Activated naive CD4-positive, alpha-beta T cell (primary cell): Measurements from ENCODE around the gene SERP1.

Experiments
- DNase-seq, 4 experiments: peaks; one replicate each; lab custom pipeline; 2025; lab: John Stamatoyannopoulos, UW

SERP1 gene

DNA sequence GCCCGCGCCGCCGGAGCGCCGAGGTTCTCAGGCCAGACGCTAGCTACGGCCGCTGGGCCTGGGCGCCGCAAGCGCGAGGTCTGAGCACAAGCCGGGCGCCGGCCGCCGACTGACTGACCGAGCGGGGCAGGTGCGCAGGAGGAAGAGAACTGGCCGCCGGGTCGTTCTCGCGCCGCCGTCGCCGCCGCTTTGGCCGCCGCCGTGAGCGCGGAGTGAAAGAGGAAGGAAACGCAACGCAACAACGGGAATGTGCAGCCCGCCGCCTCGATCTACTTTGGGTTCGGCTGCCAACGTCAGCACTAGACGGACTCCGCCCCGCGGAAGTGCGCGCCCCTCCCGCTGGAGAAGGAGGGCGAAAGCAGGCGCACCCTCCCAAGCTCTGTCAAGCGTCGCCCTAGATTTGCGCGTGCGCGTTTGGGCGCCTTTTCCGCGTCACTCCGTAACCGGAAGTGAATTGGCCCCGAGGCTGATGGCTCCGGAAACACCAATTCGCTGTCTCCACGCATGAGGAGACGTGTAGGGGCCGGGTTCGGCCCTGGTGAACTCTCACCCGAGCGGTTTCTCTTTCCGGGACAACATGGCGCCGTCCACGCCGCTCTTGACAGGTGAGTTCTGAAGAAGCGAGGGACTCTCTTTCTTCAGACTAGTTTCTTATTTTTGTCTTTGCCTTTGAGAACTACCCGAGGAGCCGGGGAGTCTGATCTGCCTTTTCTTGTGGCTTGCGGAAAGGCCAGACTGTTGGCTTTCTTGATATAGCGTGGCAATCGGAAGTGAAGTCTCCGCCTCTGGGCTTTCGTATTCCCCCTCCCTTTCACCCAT, at the start of gene SERP1, which contains the start of gene EIF2A:
SERP1 (minus strand) TSS at position 271 of the 819 bp plus-strand sequence. CDS start 361 bp downstream, outside the sequence.
EIF2A (plus strand) TSS at position 562 of the 819 bp plus-strand sequence; CDS start at position 578, 16 bp downstream.
- DNase-seq, result peak; percentile 97 to 99 (median 98)

DNA sequence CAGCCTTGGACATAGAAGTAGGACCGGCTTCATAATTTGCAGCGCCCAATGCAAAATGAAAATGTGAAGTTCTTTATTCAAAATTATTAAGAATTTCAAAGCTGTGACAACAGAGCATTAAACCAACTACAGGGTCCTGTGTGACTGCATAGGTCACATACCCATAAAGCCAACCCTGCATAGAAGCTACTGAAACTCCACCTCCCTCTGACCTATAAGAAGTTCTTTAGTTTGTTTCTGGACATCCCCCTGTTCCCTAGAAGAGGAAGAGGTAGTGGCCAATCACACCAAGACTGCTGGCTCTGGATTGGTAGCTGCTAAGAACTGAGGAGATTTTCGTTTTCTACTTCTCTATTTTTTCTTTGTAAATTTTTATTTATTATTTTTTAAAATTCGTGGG, 47.9 kb upstream of the SERP1 start:
- DNase-seq, result no peak

DNA sequence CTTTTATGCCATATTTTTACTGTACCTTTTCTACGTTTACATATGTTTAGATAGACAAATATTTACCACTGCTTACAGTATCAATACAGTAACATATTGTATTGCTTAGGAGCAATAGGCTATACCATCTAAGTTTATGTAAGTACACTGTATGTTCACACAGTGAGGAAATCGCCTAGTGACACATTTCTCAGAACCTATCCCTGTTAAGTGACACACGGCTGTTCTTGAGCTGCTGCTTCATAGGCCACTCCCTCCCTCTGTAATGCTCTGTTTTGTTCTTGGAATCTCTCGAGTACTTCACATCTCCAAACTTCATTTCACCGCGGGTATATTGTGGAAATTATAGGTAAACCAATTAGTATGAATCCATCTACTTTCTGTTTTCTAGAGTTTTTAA, 43.5 kb upstream of the SERP1 start:
- no peak for DNase-seq

DNA sequence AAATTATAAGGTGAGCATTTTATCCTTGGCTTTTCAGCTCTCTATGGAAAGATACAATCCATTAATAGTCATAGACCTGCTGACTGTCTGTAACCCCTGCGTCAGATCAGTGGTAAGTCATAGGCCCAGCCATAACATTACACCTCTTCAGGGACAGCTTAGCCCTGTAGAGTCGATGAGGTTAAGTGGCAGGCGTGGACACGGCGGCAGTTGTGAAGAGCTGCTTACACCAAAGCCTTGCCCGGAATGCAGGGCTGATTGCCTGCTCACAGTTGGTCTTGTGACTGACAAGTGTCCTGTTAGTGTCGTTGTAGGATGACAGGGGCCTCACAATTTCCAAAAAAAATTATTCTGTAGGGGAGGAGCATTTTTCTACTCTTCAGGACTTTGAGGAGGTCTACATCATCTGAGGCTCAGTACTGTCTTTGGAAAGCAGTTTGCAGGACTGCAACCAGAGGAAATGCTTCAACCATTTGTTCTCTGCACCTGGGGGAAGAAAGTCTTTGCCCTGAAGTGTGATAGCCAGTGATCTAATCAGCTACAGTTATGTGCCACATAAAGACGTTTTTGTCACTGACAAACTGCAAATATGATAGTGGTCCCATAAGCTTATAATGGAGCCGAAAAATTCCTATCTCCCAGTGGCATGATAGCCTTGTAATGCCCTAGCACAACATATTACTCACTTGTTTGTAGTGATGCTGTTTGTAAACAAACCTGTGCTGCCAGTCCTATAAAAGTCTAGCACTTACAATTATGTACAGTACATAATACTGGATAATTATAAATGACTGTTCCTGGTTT, 41.9 kb upstream of the SERP1 start:
- no peak for DNase-seq

DNA sequence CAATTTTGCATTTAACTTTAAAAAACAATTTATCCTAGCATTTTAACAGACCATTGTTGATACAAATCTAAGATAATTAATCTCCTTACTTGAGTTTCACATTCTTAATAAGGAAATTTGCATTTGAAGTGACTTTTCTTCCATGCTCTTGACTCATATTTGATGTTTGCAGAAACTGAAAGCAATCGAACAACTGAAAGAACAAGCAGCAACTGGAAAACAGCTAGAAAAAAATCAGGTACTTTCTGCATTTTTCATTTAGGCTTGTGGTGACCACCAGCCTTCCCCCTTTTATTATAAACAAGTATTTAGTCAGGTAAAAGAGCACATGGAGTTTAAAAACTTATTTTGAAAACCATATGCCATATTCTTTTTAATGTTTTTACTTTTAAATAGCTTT, 36.7 kb upstream of the SERP1 start:
- DNase-seq, result no peak

DNA sequence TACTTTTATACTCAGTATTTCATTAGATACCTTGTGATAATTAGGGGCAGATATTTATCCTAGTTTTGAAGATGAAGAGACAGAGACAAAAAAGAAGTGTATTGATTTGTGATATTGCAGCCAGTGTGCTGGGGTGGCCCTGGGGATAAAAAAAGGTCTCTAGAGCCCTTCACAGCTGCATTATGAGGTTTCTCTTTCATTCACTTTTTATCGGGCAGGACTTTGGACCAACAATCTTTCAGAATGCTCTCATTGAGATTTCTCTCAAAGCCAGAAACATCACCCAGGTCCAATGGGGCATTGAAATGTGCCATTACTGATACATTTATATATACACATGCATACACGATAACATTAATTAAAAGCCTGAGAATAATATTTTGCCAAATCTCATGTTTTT, 36.3 kb upstream of the SERP1 start:
- no peak for DNase-seq

DNA sequence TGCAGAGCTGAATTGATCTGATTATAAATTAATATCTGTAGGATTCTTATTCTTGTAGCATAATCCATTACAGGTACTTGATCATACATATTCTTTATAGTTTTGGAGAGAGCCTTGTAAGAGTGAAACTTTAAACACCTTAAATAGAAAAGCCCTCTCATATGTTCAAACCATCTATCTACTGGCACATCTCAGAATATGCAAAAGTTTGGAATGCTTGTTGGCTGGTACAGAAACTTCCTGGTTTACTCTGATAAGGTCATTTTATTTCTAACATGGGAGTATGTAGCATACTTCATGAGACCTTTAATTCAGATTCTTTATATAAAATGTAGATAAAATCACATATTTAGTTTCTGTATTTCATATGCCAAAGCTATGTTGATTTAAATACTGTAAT, 34.9 kb upstream of the SERP1 start:
- DNase-seq, result no peak

DNA sequence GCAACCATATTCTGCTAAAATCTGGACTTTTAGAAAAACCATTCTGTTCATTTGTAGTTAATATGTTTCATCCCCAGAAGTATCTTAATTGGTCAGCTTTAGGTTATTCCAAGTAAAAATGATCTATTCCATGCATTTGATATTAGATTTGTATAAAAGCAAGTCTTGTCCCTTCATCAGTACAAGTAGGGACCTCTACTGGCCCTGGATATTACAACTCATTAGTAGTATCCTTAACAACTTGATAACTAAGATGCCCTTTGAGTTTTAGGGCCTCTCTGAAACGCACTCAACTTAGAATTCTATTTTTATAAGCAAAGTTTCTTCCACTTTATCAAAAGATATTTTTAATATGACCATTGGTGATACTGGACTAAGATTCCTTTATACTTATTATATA, 31.6 kb upstream of the SERP1 start:
- DNase-seq, result no peak

DNA sequence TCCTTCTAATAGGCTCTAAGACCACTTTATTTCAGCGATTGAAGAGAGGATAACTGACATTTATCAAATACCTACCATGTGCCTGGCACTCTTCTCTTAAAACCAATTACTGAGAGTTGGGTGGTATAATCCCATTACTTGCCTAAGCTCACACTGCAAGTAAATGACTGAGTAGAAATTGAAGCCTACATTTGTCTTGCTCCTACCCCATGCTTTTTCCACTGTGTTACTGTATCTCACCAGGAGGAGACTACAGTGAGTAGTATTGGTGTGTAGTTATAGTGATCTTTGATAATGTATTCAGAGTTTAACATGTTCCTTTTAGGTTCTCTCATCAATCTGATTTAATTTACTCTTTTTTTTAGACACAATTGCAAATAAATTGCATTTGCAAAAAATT, 21.0 kb upstream of the SERP1 start:
- DNase-seq, result no peak

DNA sequence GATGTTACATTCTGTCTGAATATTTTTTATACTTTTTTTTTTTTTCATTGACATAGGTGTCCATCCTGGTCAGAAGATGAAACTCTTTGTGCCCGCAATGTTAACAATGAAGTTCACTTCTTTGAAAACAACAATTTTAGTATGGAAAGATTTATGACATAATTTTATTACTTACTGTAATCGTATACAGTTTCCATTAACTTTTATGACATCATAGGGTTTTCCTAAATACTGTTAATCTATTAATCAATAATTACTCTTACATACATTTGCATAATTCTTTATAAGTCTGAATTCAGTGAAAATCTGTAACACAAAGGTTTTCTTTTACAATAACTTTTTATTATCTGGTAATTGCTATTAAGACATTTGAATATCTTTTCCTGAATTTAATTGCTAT, 17.9 kb upstream of the SERP1 start:
- DNase-seq, result no peak

DNA sequence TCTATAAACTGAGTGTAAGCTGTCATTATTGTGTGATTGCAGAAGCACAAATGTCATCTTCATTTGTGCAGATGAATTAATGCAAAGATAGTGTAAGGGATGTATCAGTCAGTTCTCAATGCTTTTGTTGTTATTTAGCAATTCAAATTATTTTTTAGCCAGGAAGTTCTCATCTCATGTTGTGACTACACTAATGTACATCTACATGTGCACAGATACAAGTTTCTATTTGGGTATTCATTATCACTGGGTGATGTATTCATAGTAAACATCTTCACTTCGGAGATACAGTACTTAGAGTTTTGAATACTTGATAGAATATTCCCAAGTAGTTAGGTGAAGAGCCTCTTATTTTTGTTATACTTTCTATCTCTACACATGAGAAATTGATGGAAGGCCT, 11.4 kb upstream of the SERP1 start:
- DNase-seq, result no peak

DNA sequence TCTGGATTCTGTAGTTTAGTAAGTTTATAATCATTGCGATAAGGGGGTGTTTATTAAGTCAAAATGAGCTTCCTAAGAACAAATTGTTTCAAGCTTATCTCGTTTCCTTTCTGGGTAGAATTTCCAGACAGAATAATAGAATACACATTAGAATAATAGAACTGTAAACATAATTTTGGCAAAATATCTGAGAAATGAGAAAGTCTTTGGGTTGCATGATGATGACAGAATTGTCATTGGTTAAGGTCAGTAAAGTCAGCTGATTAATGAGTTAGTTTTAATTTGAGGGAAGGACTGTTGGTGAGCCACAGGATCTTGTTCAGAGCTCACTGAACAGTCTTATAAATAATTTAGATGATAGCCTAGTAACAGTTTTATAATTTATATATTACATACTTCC, 10.5 kb upstream of the SERP1 start:
- no peak for DNase-seq

DNA sequence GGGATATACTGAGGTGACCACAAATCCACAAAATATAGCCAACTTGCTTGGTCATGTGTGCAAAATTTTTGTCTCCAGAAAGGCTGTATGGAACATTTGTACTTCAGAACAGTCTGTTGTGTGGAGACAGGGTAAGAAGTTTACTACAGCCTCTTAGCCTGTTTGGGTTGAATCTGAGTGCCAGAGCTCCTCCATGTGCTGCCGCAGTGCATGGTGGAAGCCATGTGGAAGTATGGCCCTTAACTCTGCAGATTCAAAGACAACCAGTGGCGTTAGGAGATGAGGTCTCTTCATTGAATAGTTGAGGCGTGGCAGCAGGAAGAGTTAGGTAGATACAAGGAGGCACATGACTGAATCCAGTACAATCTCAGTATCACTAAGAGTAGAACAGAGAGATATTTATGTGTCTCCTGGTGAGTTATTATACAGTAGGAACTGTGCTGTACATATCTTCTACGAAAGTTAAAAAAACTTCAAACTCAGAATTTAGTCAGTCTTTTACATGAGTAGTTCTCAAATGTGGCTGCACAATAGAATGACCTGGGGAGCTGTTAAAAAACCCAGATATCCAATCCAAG, 9.7 kb upstream of the SERP1 start:
- DNase-seq, result no peak

DNA sequence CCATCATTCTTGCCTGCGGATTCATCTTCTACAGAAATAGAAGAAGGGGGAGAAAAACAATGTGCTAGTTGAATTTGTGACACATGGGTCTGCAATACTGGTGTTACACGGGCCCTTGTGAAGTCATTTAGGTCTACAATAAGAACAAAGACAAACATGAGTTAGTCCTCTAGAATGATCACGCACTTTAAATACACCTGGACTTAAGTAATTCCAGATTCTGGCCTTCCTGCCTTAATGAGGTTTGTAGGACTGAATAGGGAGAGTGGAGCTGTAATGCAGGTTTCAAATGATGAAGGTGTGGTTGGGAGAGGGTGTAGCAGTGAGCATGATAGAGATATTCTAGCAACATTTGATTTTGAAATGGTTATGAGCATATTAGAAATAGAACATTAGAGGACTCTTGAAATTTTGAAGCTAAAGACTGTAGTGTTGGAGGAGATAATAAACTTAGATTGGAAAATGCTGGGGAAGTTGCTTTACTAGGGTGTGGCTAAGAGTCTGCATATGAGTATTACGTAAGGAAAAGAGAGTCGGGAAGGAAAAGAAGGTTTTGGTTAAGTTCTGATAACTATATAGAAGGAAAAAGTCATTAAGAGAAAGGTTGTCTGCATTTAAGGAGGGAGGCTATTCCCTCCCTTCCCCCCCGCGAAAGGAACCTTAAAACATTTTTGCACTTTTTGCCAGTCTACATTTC, 897 bp upstream of the SERP1 start:
- no peak for DNase-seq

DNA sequence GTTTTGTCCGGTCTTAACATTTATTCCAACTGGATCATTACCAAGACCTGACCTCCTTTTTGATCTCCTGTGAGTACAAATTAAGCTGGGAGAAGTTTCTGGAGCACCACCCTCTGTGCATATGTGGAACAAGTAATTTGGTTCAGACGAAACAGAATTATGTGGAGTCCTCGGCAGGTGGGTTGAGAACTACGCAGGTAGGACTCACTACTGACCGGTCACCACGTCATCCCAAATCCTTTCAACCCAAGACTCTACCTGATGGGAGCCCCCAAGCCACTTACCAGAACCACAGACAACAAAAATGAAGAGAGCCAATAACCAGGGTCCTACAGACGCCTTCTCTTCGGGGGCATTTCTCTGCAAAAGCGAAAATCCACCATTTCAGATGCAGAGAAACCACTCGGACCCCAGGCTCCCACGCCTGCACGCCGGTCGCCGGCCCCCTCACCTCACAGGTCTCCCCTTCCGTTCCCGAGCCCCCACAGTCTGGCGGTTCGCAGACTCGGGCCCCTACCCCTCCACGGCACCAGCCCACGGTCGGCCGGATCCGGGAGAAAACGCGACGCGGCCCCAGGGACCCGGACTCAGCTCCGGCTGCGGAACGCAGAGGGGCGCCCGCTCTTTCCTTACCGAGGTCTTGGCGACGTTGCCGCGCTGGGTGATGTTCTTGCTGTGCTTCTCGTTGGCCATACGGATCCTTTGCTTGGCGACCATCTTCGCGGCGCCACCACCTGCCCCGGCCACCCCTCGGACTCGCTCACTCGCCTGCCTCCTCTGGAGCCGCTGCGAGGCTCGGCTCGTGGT, 674 bp downstream of the SERP1 start:
- DNase-seq, result peak in 2 of 4 experiments; percentile 46 to 56

DNA sequence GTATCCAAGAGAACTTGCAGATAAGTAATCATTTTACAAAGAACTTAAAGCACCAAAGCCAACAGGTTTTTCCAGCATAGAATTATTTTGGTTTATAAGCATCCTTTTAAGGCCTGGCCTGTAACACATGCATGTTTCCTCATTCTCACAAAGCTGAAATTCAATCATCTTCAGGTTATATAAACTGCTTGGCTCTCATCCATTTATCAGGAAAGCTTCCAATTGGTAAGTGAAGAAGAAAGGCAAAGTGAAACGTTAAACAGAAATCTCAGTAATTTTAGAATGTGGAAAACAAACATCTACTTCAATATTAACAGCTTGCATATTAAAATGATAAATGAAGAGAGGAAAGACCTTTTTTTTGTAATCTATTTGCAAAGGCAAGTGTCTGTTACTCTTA, 1.6 kb downstream of the SERP1 start:
- DNase-seq, result no peak

DNA sequence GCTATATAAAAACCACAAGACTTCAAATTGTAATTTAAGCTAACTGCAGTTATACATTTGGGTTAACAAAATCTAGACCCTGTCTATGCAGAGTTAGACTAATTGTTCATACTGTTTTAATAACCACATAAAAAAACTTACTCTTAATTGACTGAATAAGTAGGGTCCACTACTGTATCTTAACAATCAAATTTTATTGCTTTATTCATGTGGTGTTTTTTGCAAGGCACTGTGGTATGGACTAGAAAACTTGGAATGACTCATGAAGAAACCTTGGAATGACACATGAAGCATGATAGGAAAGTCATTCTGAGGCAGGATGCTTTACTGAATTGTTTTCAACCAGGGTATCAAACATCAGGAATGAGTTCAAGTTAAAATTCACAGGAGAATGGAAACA, 2.3 kb downstream of the SERP1 start:
- DNase-seq, result no peak

DNA sequence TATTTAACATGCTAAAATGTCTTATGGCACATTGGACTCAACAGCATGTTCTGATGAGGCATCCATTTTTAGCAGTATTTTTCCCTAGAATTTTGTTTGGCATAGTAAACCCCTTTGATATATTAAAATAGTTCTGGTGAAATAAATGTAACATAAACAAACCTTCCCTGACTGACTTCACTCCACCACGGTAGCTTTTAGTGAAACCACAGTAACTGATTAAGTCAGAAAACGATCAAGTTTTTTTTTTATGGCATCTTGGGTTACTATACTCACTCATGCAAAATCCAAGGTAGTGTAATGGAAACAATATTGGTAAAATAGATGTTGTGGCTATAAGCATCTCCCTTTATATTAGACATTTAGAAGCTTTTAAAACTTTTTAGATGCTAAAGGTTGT, 2.8 kb downstream of the SERP1 start:
- DNase-seq, result no peak

DNA sequence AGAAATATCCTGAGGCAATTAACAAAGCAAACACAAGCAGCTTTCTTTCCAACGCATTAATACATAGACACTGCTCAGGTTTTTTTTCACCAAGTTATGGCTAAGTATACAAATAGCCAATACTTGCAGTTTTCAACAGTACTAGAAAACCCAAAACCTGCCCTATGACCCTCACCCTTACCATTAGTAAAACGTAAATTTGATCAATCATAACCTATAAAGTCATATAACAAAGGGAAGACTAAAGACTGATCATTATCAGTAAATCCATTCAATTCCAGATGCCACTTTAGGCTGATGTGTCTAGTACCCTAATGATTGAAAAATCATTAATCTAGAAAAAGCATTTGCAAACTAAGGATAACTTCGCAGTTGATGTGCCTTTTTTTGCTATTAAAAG, 3.2 kb downstream of the SERP1 start:
- DNase-seq, result no peak

DNA sequence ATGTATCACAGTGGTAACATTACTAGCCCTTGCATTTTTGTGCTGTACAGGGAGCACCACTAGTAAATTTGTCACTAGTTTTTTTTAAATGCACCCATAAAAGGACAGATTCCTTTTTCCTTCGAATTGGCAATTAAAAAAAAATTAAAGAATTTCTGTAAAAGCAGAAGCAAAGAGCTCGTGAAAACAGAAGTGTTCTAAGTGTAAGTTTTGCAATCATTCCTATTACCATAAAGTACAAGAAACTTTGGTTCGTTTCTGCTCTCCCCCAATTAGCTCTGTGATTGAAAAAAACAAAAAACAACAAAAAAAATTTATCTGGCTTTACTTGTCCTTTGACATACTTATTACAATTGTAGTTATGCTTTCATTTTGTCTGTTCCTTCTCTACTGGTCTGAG, 5.3 kb downstream of the SERP1 start:
- DNase-seq, result no peak

DNA sequence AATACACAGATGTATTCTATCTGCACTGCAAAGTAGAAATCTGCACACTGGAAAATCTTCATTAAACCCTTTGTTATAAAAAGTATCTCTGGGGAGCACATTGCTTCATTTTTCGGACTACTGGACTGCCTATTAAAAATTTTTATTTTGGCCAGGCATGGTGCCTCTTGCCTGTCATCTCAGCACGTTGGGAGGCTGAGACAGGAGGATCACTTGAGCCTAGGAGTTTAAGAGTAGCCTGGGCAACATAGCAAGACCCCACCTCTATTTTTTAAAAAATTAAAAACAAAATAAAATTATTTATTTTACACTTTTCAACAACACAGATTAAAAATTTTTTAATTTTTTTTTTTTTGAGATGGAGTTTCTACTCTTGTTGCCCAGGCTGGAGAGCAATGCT, 6.0 kb downstream of the SERP1 start:
- no peak for DNase-seq
